Endothelial cell of umbilical vein (primary cell): Measurements from ENCODE around the gene TBC1D8. TPM values are rescaled to one million over a fixed set of nuclear protein-coding genes. Genes with fewer than 3 reads are reported as not detected.

Experiments used
- BruUV-seq: library from RNA; stranded (reverse); fragments of 400-500 nt; replicated peaks from 2 replicates; lab custom pipeline; 2021; lab: Mats Ljungman, UMichigan
- CTCF ChIA-PET: fragments of 300-600, 350-600 bp; sonication (Branson Sonifier 250); formaldehyde crosslinking; loops from one replicate; lab custom pipeline; 2021; ENCODE audit warnings: antibody characterized with exemption, inconsistent platforms; lab: Charles Lee
- POLR2A ChIA-PET: fragments of 300-600, 350-600 bp; sonication (Branson Sonifier 250); formaldehyde crosslinking; loops from one replicate; lab custom pipeline; 2021; ENCODE audit warnings: antibody characterized with exemption, inconsistent platforms; lab: Charles Lee
- DNase-seq: peaks from one replicate; pipeline ENCODE4 v3.0.0-alpha.2; 2011; ENCODE audit warnings: low read depth, low spot score
- FAIRE-seq: peaks from 2 replicates; lab custom pipeline; 2011; peaks lifted over from hg19 to GRCh38; lab: Jason Lieb, UNC
- H2AFZ ChIP-seq: 2 replicates; pipeline ENCODE4 v1.6.0; 2012; ENCODE audit warnings: low read depth, low read length, control low read depth, inconsistent platforms
- H3K27ac ChIP-seq: 2 replicates; pipeline ENCODE4 v1.5.1; 2011; ENCODE audit warnings: low read depth, mild to moderate bottlenecking, control low read depth, low read length, moderate library complexity; ENCODE audit not compliant: insufficient read depth
- H3K27me3 ChIP-seq, 2 experiments: 2 replicates each; pipeline versions ENCODE4 v1.6.0 to v1.6.1; 2011; ENCODE audit warnings: low read length in 2 of 2, mixed read lengths in 1 of 2; ENCODE audit not compliant: control insufficient read depth in 2 of 2, insufficient read depth in 2 of 2
- H3K36me3 ChIP-seq, 2 experiments: 2 replicates in 1 of 2; 3 replicates in 1 of 2; pipeline ENCODE4 v1.5.1; 2011; ENCODE audit warnings: low read length in 2 of 2, mild to moderate bottlenecking in 1 of 2, moderate library complexity in 1 of 2; ENCODE audit not compliant: control insufficient read depth in 2 of 2, insufficient read depth in 2 of 2; ENCODE audit errors: extremely low read depth in 1 of 2
- H3K4me1 ChIP-seq: 3 replicates; pipeline ENCODE4 v1.5.1; 2011; ENCODE audit warnings: mild to moderate bottlenecking, low read length; ENCODE audit not compliant: control insufficient read depth, insufficient read depth; ENCODE audit errors: extremely low read depth
- H3K4me2 ChIP-seq: 2 replicates; pipeline ENCODE4 v1.6.1; 2011; ENCODE audit warnings: low read length, control low read depth, mixed read lengths; ENCODE audit not compliant: insufficient read depth
- H3K4me3 ChIP-seq, 3 experiments: fragments of 200-600 bp in 1 of 3; sonication (generic), shearing (Covaris generic) in 1 of 3; replicated peaks in 1 of 3; 2 replicates each; pipeline ENCODE4 v1.5.1; 2011 to 2016; ENCODE audit warnings: control low read depth in 3 of 3, low read length in 3 of 3, mild to moderate bottlenecking in 2 of 3, inconsistent platforms in 1 of 3, low read depth in 1 of 3, moderate library complexity in 1 of 3; ENCODE audit not compliant: insufficient read depth in 1 of 3
- H3K79me2 ChIP-seq: 2 replicates; pipeline ENCODE4 v1.6.0; 2012; ENCODE audit warnings: low read length, inconsistent platforms; ENCODE audit not compliant: control insufficient read depth, insufficient read depth
- H3K9ac ChIP-seq: replicated peaks from 2 replicates; pipeline ENCODE3; 2011; ENCODE audit warnings: low read length, control low read depth; ENCODE audit not compliant: insufficient read depth; ENCODE audit errors: extremely low read depth
- H3K9me1 ChIP-seq: replicated peaks from 3 replicates; pipeline ENCODE4 v1.6.0; 2011; ENCODE audit warnings: mild to moderate bottlenecking, low read length; ENCODE audit not compliant: control insufficient read depth, insufficient read depth; ENCODE audit errors: extremely low read depth
- H3K9me3 ChIP-seq: replicated peaks from 2 replicates; pipeline ENCODE4 v1.5.1; 2012; ENCODE audit warnings: low read length, inconsistent platforms; ENCODE audit not compliant: control insufficient read depth, insufficient read depth
- H4K20me1 ChIP-seq: replicated peaks from 2 replicates; pipeline ENCODE3; 2011; ENCODE audit warnings: mild to moderate bottlenecking, low read length; ENCODE audit not compliant: control insufficient read depth, insufficient read depth; ENCODE audit errors: extremely low read depth
- EZH2 ChIP-seq: IDR thresholded peaks from 2 replicates; pipeline ENCODE4 v1.6.1; 2012; ENCODE audit warnings: borderline replicate concordance, low read depth, mild to moderate bottlenecking, moderate library complexity, low read length, inconsistent platforms; ENCODE audit not compliant: severe bottlenecking
- FOS ChIP-seq: IDR thresholded peaks from 2 replicates; pipeline ENCODE4 v1.6.1; 2011; ENCODE audit warnings: mild to moderate bottlenecking, low read length, moderate library complexity, borderline replicate concordance; ENCODE audit not compliant: insufficient read depth
- GATA2 ChIP-seq: IDR thresholded peaks from 2 replicates; pipeline ENCODE4 v1.7.0; 2011; ENCODE audit warnings: low read depth, mild to moderate bottlenecking, moderate library complexity, mixed read lengths, low read length; ENCODE audit not compliant: insufficient read length, insufficient read depth
- JUN ChIP-seq: IDR thresholded peaks from 2 replicates; pipeline ENCODE4 v1.6.1; 2011; ENCODE audit warnings: borderline replicate concordance, low read depth; ENCODE audit not compliant: insufficient read length, insufficient read depth
- MYC ChIP-seq: IDR thresholded peaks from one replicate; pipeline ENCODE4 v1.6.1; 2011; ENCODE audit warnings: mild to moderate bottlenecking, low read depth, low read length
- POLR2A ChIP-seq: IDR thresholded peaks from 2 replicates; pipeline ENCODE4 v1.6.1; 2012; ENCODE audit warnings: low read depth, mild to moderate bottlenecking, control low read depth, low read length
- POLR2AphosphoS5 ChIP-seq: IDR thresholded peaks from 2 replicates; pipeline ENCODE4 v1.6.1; 2012; ENCODE audit warnings: low read depth, mild to moderate bottlenecking, control low read depth, low read length, moderate library complexity; ENCODE audit not compliant: insufficient read depth
- dilution Hi-C: fragments of 300-500 bp; cut with MboI; formaldehyde crosslinking; loops from one replicate; pipeline ENCODE4 v1.15.0; 2019; ENCODE audit warnings: low sequenced_read_pairs; ENCODE audit not compliant: extremely low pct_ligation_motif_present
- intact Hi-C: fragments of 100-400 bp; cut with micrococcal nuclease; formaldehyde crosslinking; loops from one replicate; pipeline ENCODE4 v1.10.0; 2022
- polyA plus RNA-seq, 4 experiments: library from polyadenylated mRNA; depleted of rRNA in 3 of 4; stranded (reverse) in 3 of 4; unstranded in 1 of 4; fragments of >200 nt; gene quantifications; 2 replicates each; pipeline versions ENCODE4 v1.2.1 to v1.2.3, GENCODE V29; 2011 to 2012; ENCODE audit warnings: missing spikeins in 1 of 4
- total RNA-seq: library from RNA; stranded (reverse); gene quantifications from 2 replicates; pipeline ENCODE4 v1.2.3, GENCODE V29; 2021
- TF ChIP-seq, protein P1 (sequence below), 2 donors: IDR thresholded peaks; 1 replicate in 1 of 2; 2 replicates in 1 of 2; pipeline ENCODE4 v1.5.1; 2011; ENCODE audit warnings: low read length in 2 of 2, mild to moderate bottlenecking in 2 of 2, moderate library complexity in 2 of 2, control low read depth in 1 of 2, inconsistent platforms in 1 of 2, low read depth in 1 of 2; ENCODE audit not compliant: insufficient read depth in 1 of 2; ENCODE audit errors: extremely low read depth in 1 of 2
- TF ChIP-seq, protein P2 (sequence below): IDR thresholded peaks from 2 replicates; pipeline ENCODE4 v1.6.1; 2011; ENCODE audit not compliant: insufficient read depth, insufficient read length

Gene TBC1D8
- total and polyA plus RNA-seq, 2 donors (not counting 3 experiments of a cell fraction or from before 2014, with no cell fraction given) = 28.5 to 32.1 TPM

DNA sequence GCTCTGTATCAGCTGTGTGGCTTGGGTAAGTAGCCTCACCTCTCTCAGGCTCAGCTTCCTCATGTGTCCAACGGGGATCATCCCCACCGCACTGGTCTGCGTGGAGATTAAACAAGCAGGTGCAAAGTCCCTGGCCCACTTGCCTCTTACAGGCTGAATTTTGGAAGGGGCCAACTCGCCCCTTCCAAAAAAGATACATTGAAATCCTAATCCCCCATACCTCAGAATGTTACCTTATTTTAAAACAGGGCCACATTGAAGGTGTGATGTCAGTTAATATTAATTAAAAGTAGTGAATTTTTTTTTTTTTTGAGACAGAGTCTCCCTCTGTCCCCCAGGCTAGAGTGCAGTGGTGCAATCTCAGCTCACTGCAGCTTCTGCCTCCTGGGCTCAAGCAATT lies 34.8 kb downstream of the TBC1D8 start:
- intact Hi-C loops = no loop called here

More for the DNA sequence above, 34.8 kb downstream of the TBC1D8 start:
- Histone ChIP-seq H2AFZ (no peak overlapping the region), H3K27me3 (no peaks in the 10 kb centered on the region), H3K79me2 (peaks cover 80% of the 10 kb centered on the region), H3K4me3 (no peak overlapping the region), H3K4me1 (peaks cover 29% of the 10 kb centered on the region), H3K9me3 (no peaks in the 10 kb centered on the region), H3K9ac (no peak overlapping the region), H3K9me1 (no peaks in the 10 kb centered on the region), H4K20me1 (no peaks in the 10 kb centered on the region), H3K36me3 (no peaks in the 10 kb centered on the region), H3K27ac (no peak overlapping the region), H3K4me2 (no peak overlapping the region)
- CTCF ChIA-PET = interaction anchor here (1.4 to 1.5 kb wide), 2 partner anchors 72 to 80 kb away, joined by 3 to 5 read pairs; no protein-coding TSS in a partner anchor
- FAIRE-seq = no peak
- no peak for DNase-seq
- POLR2A ChIA-PET = no interaction called here
- BruUV-seq = no TSS peak
- TF ChIP-seq POLR2A (no peak), POLR2AphosphoS5 (no peak), FOS (no peak), JUN (no peak), GATA2 (no peak), EZH2 (no peak), MYC (no peak)
- TF ChIP-seq, protein P1, sequence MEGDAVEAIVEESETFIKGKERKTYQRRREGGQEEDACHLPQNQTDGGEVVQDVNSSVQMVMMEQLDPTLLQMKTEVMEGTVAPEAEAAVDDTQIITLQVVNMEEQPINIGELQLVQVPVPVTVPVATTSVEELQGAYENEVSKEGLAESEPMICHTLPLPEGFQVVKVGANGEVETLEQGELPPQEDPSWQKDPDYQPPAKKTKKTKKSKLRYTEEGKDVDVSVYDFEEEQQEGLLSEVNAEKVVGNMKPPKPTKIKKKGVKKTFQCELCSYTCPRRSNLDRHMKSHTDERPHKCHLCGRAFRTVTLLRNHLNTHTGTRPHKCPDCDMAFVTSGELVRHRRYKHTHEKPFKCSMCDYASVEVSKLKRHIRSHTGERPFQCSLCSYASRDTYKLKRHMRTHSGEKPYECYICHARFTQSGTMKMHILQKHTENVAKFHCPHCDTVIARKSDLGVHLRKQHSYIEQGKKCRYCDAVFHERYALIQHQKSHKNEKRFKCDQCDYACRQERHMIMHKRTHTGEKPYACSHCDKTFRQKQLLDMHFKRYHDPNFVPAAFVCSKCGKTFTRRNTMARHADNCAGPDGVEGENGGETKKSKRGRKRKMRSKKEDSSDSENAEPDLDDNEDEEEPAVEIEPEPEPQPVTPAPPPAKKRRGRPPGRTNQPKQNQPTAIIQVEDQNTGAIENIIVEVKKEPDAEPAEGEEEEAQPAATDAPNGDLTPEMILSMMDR (IDR thresholded peaks at IDR 0.05; ENCODE audit: extremely low read depth in 1 of 2, insufficient read depth in 1 of 2, low read depth in 1 of 2, low read length in 2 of 2) = no peak
- TF ChIP-seq, protein P2, sequence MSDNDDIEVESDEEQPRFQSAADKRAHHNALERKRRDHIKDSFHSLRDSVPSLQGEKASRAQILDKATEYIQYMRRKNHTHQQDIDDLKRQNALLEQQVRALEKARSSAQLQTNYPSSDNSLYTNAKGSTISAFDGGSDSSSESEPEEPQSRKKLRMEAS = no peak
- dilution Hi-C loops = no loop called here
